K562 (cell line): Measurements from ENCODE around the gene CALD1. TPM values are rescaled to one million over a fixed set of nuclear protein-coding genes. Genes with fewer than 3 reads are reported as not detected.

Experiments
- ATAC-seq: fragments of 200-7000 bp; cut with Tn5 transposase; 3 replicates; pipeline ENCODE4 v1.9.1; 2020; ENCODE audit warnings: moderate library complexity
- BruUV-seq: library from RNA; stranded (reverse); fragments of 400-500 nt; replicated peaks from 2 replicates; lab custom pipeline; 2021; lab: Mats Ljungman, UMichigan
- CTCF ChIA-PET: fragments of 300-600 bp; formaldehyde crosslinking; extraction: SDS; loops from one replicate; lab custom pipeline; 2021; ENCODE audit warnings: low intra/inter-chr PET ratio; lab: Yijun Ruan, JAX
- POLR2A ChIA-PET: fragments of 300-600, 350-650 bp; sonication (Branson Sonifier 250); formaldehyde crosslinking; extraction: SDS; loops from one replicate; lab custom pipeline; 2021; ENCODE audit warnings: antibody characterized with exemption, inconsistent platforms; lab: Yijun Ruan, JAX
- DNase-seq, 4 experiments: peaks; one replicate each; pipeline versions ENCODE4 v3.0.0 to v3.0.0-alpha.2; 2011 to 2018; ENCODE audit warnings: low spot score in 3 of 4, mixed read lengths in 3 of 4; ENCODE audit errors: extremely low read depth in 1 of 4
- FAIRE-seq: peaks from 2 replicates; lab custom pipeline; 2011; peaks lifted over from hg19 to GRCh38; lab: Jason Lieb, UNC
- H2AFZ ChIP-seq: 2 replicates; pipeline ENCODE4 v1.6.0; 2011; ENCODE audit warnings: low read depth, low read length, control low read depth, inconsistent platforms
- H3K27ac ChIP-seq: fragments of 200-600 bp; 3 replicates; pipeline ENCODE4 v1.8.0; 2011; ENCODE audit warnings: low read depth, mild to moderate bottlenecking, control low read depth, inconsistent platforms, low read length, moderate library complexity, mixed read lengths; ENCODE audit errors: extremely low read depth
- H3K27me3 ChIP-seq, 2 experiments: fragments of 300-600 bp in 1 of 2; 2 replicates in 1 of 2; 3 replicates in 1 of 2; pipeline versions ENCODE4 v1.6.0 to v1.8.0; 2011; ENCODE audit warnings: inconsistent platforms in 2 of 2, low read length in 2 of 2, mild to moderate bottlenecking in 1 of 2, mixed read lengths in 1 of 2, moderate library complexity in 1 of 2; ENCODE audit not compliant: control insufficient read depth in 2 of 2, insufficient read depth in 2 of 2
- H3K36me3 ChIP-seq: fragments of 300-600 bp; 3 replicates; pipeline ENCODE4 v1.8.0; 2011; ENCODE audit warnings: mild to moderate bottlenecking, low read length, inconsistent platforms; ENCODE audit not compliant: control insufficient read depth, insufficient read depth
- H3K4me1 ChIP-seq, 2 experiments: fragments of 200-600 bp in 1 of 2; replicated peaks in 1 of 2; 2 replicates in 1 of 2; 3 replicates in 1 of 2; pipeline versions ENCODE4 v1.5.1 to v1.8.0; 2011; ENCODE audit warnings: inconsistent platforms in 2 of 2, low read length in 2 of 2, mild to moderate bottlenecking in 1 of 2, mixed read lengths in 1 of 2, moderate library complexity in 1 of 2; ENCODE audit not compliant: control insufficient read depth in 2 of 2, insufficient read depth in 2 of 2
- H3K4me2 ChIP-seq: 2 replicates; pipeline ENCODE4 v1.6.1; 2011; ENCODE audit warnings: low read length, control low read depth, inconsistent platforms, mixed read lengths; ENCODE audit not compliant: insufficient read depth
- H3K4me3 ChIP-seq: fragments of 200-600 bp; sonication (generic), shearing (Covaris generic); 2 replicates; pipeline ENCODE4 v1.5.1; 2016; ENCODE audit warnings: control low read depth, inconsistent platforms
- H3K79me2 ChIP-seq: fragments of 200-600 bp; 3 replicates; pipeline ENCODE4 v1.8.0; 2011; ENCODE audit warnings: low read length, inconsistent platforms; ENCODE audit not compliant: control insufficient read depth, insufficient read depth
- H3K9ac ChIP-seq, 2 experiments: 2 replicates each; pipeline versions ENCODE4 v1.6.0 to v1.6.1; 2011; ENCODE audit warnings: low read depth in 2 of 2, low read length in 2 of 2, control low read depth in 1 of 2, inconsistent platforms in 1 of 2, mild to moderate bottlenecking in 1 of 2, mixed read lengths in 1 of 2; ENCODE audit not compliant: insufficient read depth in 1 of 2
- H3K9me1 ChIP-seq: one replicate; pipeline ENCODE4 v1.6.0; 2011; ENCODE audit warnings: inconsistent platforms, mild to moderate bottlenecking, low read length, moderate library complexity; ENCODE audit not compliant: control insufficient read depth, insufficient read depth
- H3K9me3 ChIP-seq: replicated peaks from 2 replicates; pipeline ENCODE4 v1.5.1; 2011; ENCODE audit warnings: low read depth, low read length, inconsistent platforms; ENCODE audit not compliant: control insufficient read depth, insufficient read depth
- H4K20me1 ChIP-seq: replicated peaks from 2 replicates; pipeline ENCODE4 v1.6.1; 2011; ENCODE audit warnings: low read length, inconsistent platforms, mixed read lengths; ENCODE audit not compliant: control insufficient read depth, insufficient read depth
- ELK3 ChIP-seq: fragments of 450-650 bp; formaldehyde crosslinking; IDR thresholded peaks from 2 replicates; pipeline ENCODE4 v1.4.0; 2020; ENCODE audit warnings: mild to moderate bottlenecking
- FOSL1 ChIP-seq: fragments of 200-800 bp; sonication (Bioruptor generic); conservative IDR thresholded peaks from 2 replicates; pipeline ENCODE4 v1.6.1; 2016; ENCODE audit warnings: missing genetic modification characterization, missing compliant biosample characterization
- HDAC1 ChIP-seq, 2 experiments: fragments of 450-650 bp; IDR thresholded peaks; 2 replicates each; pipeline ENCODE4 v1.6.1; 2016 to 2017; ENCODE audit warnings: inconsistent platforms in 1 of 2, mild to moderate bottlenecking in 1 of 2, moderate library complexity in 1 of 2
- PHTF2 ChIP-seq: fragments of 250-450 bp; sonication (Bioruptor Pico); IDR thresholded peaks from 2 replicates; pipeline ENCODE4 v1.5.0; 2021; ENCODE audit warnings: mild to moderate bottlenecking
- POLR3G ChIP-seq: IDR thresholded peaks from 2 replicates; pipeline ENCODE4 v1.6.1; 2011; ENCODE audit not compliant: insufficient read length, insufficient replicate concordance; ENCODE audit errors: extremely low read depth
- YBX1 ChIP-seq: fragments of 450-650 bp; IDR thresholded peaks from 2 replicates; pipeline ENCODE4 v1.7.1; 2016; ENCODE audit warnings: mild to moderate bottlenecking
- ZFP30 ChIP-seq: fragments of 250-450 bp; sonication (Bioruptor Pico); IDR thresholded peaks from 2 replicates; pipeline ENCODE4 v1.8.0; 2022; ENCODE audit warnings: moderate library complexity, mild to moderate bottlenecking, inconsistent platforms, borderline replicate concordance
- ZMIZ1 ChIP-seq, 2 experiments: fragments of 150-350 bp in 1 of 2; IDR thresholded peaks; 2 replicates each; pipeline ENCODE4 v1.6.1; 2012 to 2016; ENCODE audit warnings: low read depth in 2 of 2, low read length in 2 of 2, mild to moderate bottlenecking in 1 of 2, moderate library complexity in 1 of 2
- ZNF184 ChIP-seq: sonication (generic); formaldehyde crosslinking; IDR thresholded peaks from 2 replicates; pipeline ENCODE4 v1.5.0; 2020; ENCODE audit warnings: missing genetic modification reagents
- ZNF695 ChIP-seq: fragments of 450-650 bp; formaldehyde crosslinking; IDR thresholded peaks from 2 replicates; pipeline ENCODE4 v1.4.0; 2020; ENCODE audit warnings: mild to moderate bottlenecking, moderate library complexity
- ZNF707 ChIP-seq: fragments of 250-450 bp; sonication (Bioruptor Pico); conservative IDR thresholded peaks from 2 replicates; pipeline ENCODE4 v1.8.0; 2022; ENCODE audit warnings: inconsistent platforms, mild to moderate bottlenecking, moderate library complexity
- WGBS: fragments of 100-300 bp; shearing (Covaris generic); methylation state at CpG from one replicate; pipeline ENCODE4 v1.1.6; 2016; ENCODE audit warnings: low coverage, mixed read lengths; ENCODE audit not compliant: insufficient coverage; ENCODE audit errors: missing lambda C conversion rate; 5-methylcytosine and 5-hydroxymethylcytosine counted together
- in situ Hi-C: fragments of 300-500 bp; cut with MboI; formaldehyde crosslinking; loops from 4 replicates; pipeline ENCODE4 v1.15.0; 2018; ENCODE audit warnings: inconsistent platforms, mixed read lengths
- intact Hi-C: fragments of 100-400 bp; cut with micrococcal nuclease; formaldehyde crosslinking; loops from 2 replicates; pipeline ENCODE4 v1.14.2; 2022
- polyA plus RNA-seq, 8 experiments: library from polyadenylated mRNA; depleted of rRNA in 4 of 8; stranded (reverse) in 5 of 8; unstranded in 3 of 8; fragments of >200 nt; fragmentation: Nextera tagmentation in 2 of 8; fragmentation: Illumina TruSeq in 1 of 8; extraction: Ambion mirVana in 2 of 8; extraction: Trizol in 1 of 8; gene quantifications; 2 replicates each; pipeline versions ENCODE4 v1.2.1 to v1.2.3, GENCODE V29; 2011 to 2014; ENCODE audit warnings: inconsistent platforms in 1 of 8, missing spikeins in 1 of 8
- total RNA-seq, 7 experiments: library from RNA; depleted of rRNA in 6 of 7; stranded (reverse); fragments of >200 nt in 6 of 7; fragmentation: Illumina TruSeq in 2 of 7; extraction: Trizol in 2 of 7; gene quantifications; 2 replicates each; pipeline versions ENCODE4 v1.2.1 to v1.2.3, GENCODE V29; 2011 to 2021; ENCODE audit warnings: low replicate concordance in 1 of 7

CALD1 gene
- total and polyA plus RNA-seq, 9 of the 15 experiments (the other 6 are each of a cell fraction or from before 2014, with no cell fraction given) = 0.40 TPM; not detected in 8

GRCh38 chr7:134966691-134967090 is 187.3 kb downstream of the CALD1 start:
- no peaks in the 10 kb centered on the region for H3K4me1 ChIP-seq
- no peaks in the 10 kb centered on the region for H3K9me3 ChIP-seq
- H4K20me1 ChIP-seq = no peaks in the 10 kb centered on the region
- no peaks in the 10 kb centered on the region for H3K9me1 ChIP-seq
- WGBS = 0% methylated on average over 3 of the region's 3 CpGs
- DNase-seq (no peak), ATAC-seq (no peak), FAIRE-seq (no peak)
- intact Hi-C loops = no loop called here
- TF ChIP-seq ZFP30 (CRISPR knock-in tag) (no peak), PHTF2 (CRISPR knock-in tag) (no peak), YBX1 (no peak), POLR3G (no peak), ZNF184 (no peak), HDAC1 (IDR thresholded peaks at IDR 0.05) (no peak)
- in situ Hi-C loops = no loop called here
- peaks cover 25 to 37% of the 10 kb centered on the region in 2 experiments; a peak in 4 of 5 replicates for H3K27me3 ChIP-seq
- no peak overlapping the region for H3K4me2 ChIP-seq
- ChIA-PET CTCF (no interaction called here), POLR2A (interaction anchor here (1.1 kb wide), 1 partner anchor 27 kb away, joined by 3 read pairs; no protein-coding TSS in a partner anchor)
- H3K4me3 ChIP-seq = no peak overlapping the region
- H3K36me3 ChIP-seq = no peaks in the 10 kb centered on the region
- no peak overlapping the region for H3K27ac ChIP-seq
- BruUV-seq = no TSS peak
- no peak overlapping the region for H3K9ac ChIP-seq
- H3K79me2 ChIP-seq = no peaks in the 10 kb centered on the region
- H2AFZ ChIP-seq = no peak overlapping the region

- DNase-seq (no peak), ATAC-seq (no peak), FAIRE-seq (no peak)
- CTCF ChIA-PET = no interaction called here
- in situ Hi-C loops (no loop called here), intact Hi-C loops (no loop called here)
- Histone ChIP-seq H3K79me2 (no peaks in the 10 kb centered on the region), H4K20me1 (no peaks in the 10 kb centered on the region), H3K36me3 (no peaks in the 10 kb centered on the region), H3K27me3 (peaks cover 25 to 36% of the 10 kb centered on the region in 2 experiments; a peak in 4 of 5 replicates), H2AFZ (no peak overlapping the region), H3K9me3 (no peaks in the 10 kb centered on the region), H3K4me2 (no peak overlapping the region), H3K9me1 (no peaks in the 10 kb centered on the region), H3K4me3 (no peak overlapping the region), H3K27ac (no peak overlapping the region), H3K4me1 (no peaks in the 10 kb centered on the region), H3K9ac (no peak overlapping the region)
- WGBS = 2% methylated on average over 4 of the region's 4 CpGs
- BruUV-seq = no TSS peak
- POLR2A ChIA-PET = interaction anchor here (0.6 kb wide), 1 partner anchor 196 kb away, joined by 3 read pairs; no protein-coding TSS in a partner anchor
- TF ChIP-seq ZNF707 (no peak), ZNF695 (CRISPR knock-in tag) (no peak), ZMIZ1 (IDR thresholded peaks at IDR 0.05; ENCODE audit: low read depth in 2 of 2, low read length in 2 of 2) (no peak), ELK3 (no peak), FOSL1 (tag) (no peak)
Observed at GRCh38 chr7:134968110-134968509, 188.7 kb downstream of the CALD1 start.
